ENCODE measurements around the gene CAP2.

The CAP2 gene

DNA sequence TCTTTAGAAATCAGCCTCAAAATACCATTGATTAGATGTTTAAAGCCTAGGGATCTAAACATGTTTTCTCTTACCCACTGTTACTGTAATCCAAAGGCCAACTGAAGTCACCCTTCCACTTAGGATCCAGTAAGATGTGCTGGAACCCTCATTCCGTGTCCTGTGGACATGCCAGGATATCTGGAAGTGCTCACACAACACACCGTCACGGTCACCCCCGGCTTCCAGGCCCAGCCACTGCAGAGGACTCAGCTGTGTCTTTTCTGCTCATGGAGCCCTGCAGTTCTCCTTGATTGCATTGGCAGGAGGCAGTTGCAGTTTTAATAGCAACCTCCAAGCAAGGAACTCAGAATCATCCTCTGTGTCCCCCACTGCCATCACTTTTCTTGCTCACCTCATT, 93.3 kb downstream of the CAP2 start:
- H3K23ac ChIP-seq (ENCODE audit: low read length) = no peak overlapping the region
- no peak overlapping the region for H3K9ac ChIP-seq (ENCODE audit: low read length)
- no peak for DNase-seq
- no peaks in the 10 kb centered on the region for H3K4me1 ChIP-seq (ENCODE audit: control insufficient read depth in 1 of 2, insufficient read depth in 2 of 2, low read length in 2 of 2)
- H4K12ac ChIP-seq (ENCODE audit: low read depth, low read length) = no peak overlapping the region
- no peak overlapping the region for H2BK5ac ChIP-seq (ENCODE audit: low read depth, low read length, poor library complexity)
- H2AK5ac ChIP-seq (ENCODE audit: low read length) = no peak overlapping the region
- H3K27ac ChIP-seq (ENCODE audit: low read depth, low read length) = no peak overlapping the region
- peaks cover 12 to 23% of the 10 kb centered on the region in 2 experiments for H3K36me3 ChIP-seq (ENCODE audit: control insufficient read depth in 1 of 2, insufficient read depth in 2 of 2, low read length in 2 of 2)
- WGBS (ENCODE audit: extremely low coverage, insufficient coverage, insufficient read length) = no CpG with 5 or more reads among the region's 4 CpGs
- H3K14ac ChIP-seq (ENCODE audit: low read length) = no peak overlapping the region
- no peak overlapping the region for H3K18ac ChIP-seq (ENCODE audit: low read length)
- H3K4me3 ChIP-seq (ENCODE audit: low read depth, low read length) = no peak overlapping the region
- H3K9me3 ChIP-seq (ENCODE audit: insufficient read depth, low read depth, low read length) = no peaks in the 10 kb centered on the region
- H2BK120ac ChIP-seq (ENCODE audit: insufficient read depth, low read length, poor library complexity) = no peak overlapping the region
- H3K27me3 ChIP-seq (ENCODE audit: insufficient read depth, low read length) = no peaks in the 10 kb centered on the region
- no peak overlapping the region for H2BK12ac ChIP-seq (ENCODE audit: low read length)
- H3K79me1 ChIP-seq (ENCODE audit: low read length) = no peaks in the 10 kb centered on the region
- no peak overlapping the region for H3K4ac ChIP-seq (ENCODE audit: low read depth, low read length)
- no peak overlapping the region for H3K4me2 ChIP-seq (ENCODE audit: low read length)
- H2AFZ ChIP-seq (ENCODE audit: insufficient read depth, low read length, poor library complexity) = no peak overlapping the region
- no peak overlapping the region for H4K91ac ChIP-seq (ENCODE audit: low read depth, low read length)
- no peak overlapping the region for H4K8ac ChIP-seq (ENCODE audit: low read depth, low read length)
- no peaks in the 10 kb centered on the region for H3K79me2 ChIP-seq (ENCODE audit: control insufficient read depth, insufficient read depth, low read length, poor library complexity)

- Histone ChIP-seq H3K4me1 (ENCODE audit: control insufficient read depth in 1 of 2, insufficient read depth in 2 of 2, low read length in 2 of 2) (peaks cover 3 to 8% of the 10 kb centered on the region in 2 experiments), H4K8ac (ENCODE audit: low read depth, low read length) (no peak overlapping the region), H3K4me3 (ENCODE audit: low read depth, low read length) (no peak overlapping the region), H4K91ac (ENCODE audit: low read depth, low read length) (no peak overlapping the region), H3K79me1 (ENCODE audit: low read length) (peaks cover 3% of the 10 kb centered on the region), H2BK12ac (ENCODE audit: low read length) (no peak overlapping the region), H3K18ac (ENCODE audit: low read length) (no peak overlapping the region), H2AFZ (ENCODE audit: insufficient read depth, low read length, poor library complexity) (no peak overlapping the region), H2BK5ac (ENCODE audit: low read depth, low read length, poor library complexity) (no peak overlapping the region), H3K4me2 (ENCODE audit: low read length) (no peak overlapping the region), H3K14ac (ENCODE audit: low read length) (no peak overlapping the region), H3K9ac (ENCODE audit: low read length) (no peak overlapping the region), H2AK5ac (ENCODE audit: low read length) (no peak overlapping the region), H3K36me3 (ENCODE audit: control insufficient read depth in 1 of 2, insufficient read depth in 2 of 2, low read length in 2 of 2) (peaks cover 10 to 13% of the 10 kb centered on the region in 2 experiments), H3K9me3 (ENCODE audit: insufficient read depth, low read depth, low read length) (no peaks in the 10 kb centered on the region), H3K27ac (ENCODE audit: low read depth, low read length) (no peak overlapping the region), H3K27me3 (ENCODE audit: insufficient read depth, low read length) (no peaks in the 10 kb centered on the region), H3K4ac (ENCODE audit: low read depth, low read length) (no peak overlapping the region), H2BK120ac (ENCODE audit: insufficient read depth, low read length, poor library complexity) (no peak overlapping the region), H3K79me2 (ENCODE audit: control insufficient read depth, insufficient read depth, low read length, poor library complexity) (no peaks in the 10 kb centered on the region), H4K12ac (ENCODE audit: low read depth, low read length) (no peak overlapping the region), H3K23ac (ENCODE audit: low read length) (no peak overlapping the region)
- no CpG with 5 or more reads among the region's 4 CpGs for WGBS (ENCODE audit: extremely low coverage, insufficient coverage, insufficient read length)
- DNase-seq = no peak
Measured at GRCh38 chr6:17490724-17491123, 97.3 kb downstream of the CAP2 start.

- H2BK120ac ChIP-seq (ENCODE audit: insufficient read depth, low read length, poor library complexity) = no peak overlapping the region
- H2BK5ac ChIP-seq (ENCODE audit: low read depth, low read length, poor library complexity) = no peak overlapping the region
- no peaks in the 10 kb centered on the region for H3K79me2 ChIP-seq (ENCODE audit: control insufficient read depth, insufficient read depth, low read length, poor library complexity)
- H4K8ac ChIP-seq (ENCODE audit: low read depth, low read length) = no peak overlapping the region
- no peak for DNase-seq
- H4K12ac ChIP-seq (ENCODE audit: low read depth, low read length) = no peak overlapping the region
- no peaks in the 10 kb centered on the region for H3K9me3 ChIP-seq (ENCODE audit: insufficient read depth, low read depth, low read length)
- H3K14ac ChIP-seq (ENCODE audit: low read length) = no peak overlapping the region
- no peak overlapping the region for H3K4me3 ChIP-seq (ENCODE audit: low read depth, low read length)
- H3K79me1 ChIP-seq (ENCODE audit: low read length) = peaks cover 3% of the 10 kb centered on the region
- H3K9ac ChIP-seq (ENCODE audit: low read length) = no peak overlapping the region
- no peak overlapping the region for H3K4ac ChIP-seq (ENCODE audit: low read depth, low read length)
- WGBS (ENCODE audit: extremely low coverage, insufficient coverage, insufficient read length) = no CpG with 5 or more reads among the region's 10 CpGs
- no peak overlapping the region for H3K27ac ChIP-seq (ENCODE audit: low read depth, low read length)
- no peak overlapping the region for H3K23ac ChIP-seq (ENCODE audit: low read length)
- no peak overlapping the region for H2BK12ac ChIP-seq (ENCODE audit: low read length)
- H2AK5ac ChIP-seq (ENCODE audit: low read length) = no peak overlapping the region
- H3K27me3 ChIP-seq (ENCODE audit: insufficient read depth, low read length) = no peaks in the 10 kb centered on the region
- H2AFZ ChIP-seq (ENCODE audit: insufficient read depth, low read length, poor library complexity) = no peak overlapping the region
- peaks cover 3 to 8% of the 10 kb centered on the region in 2 experiments for H3K4me1 ChIP-seq (ENCODE audit: control insufficient read depth in 1 of 2, insufficient read depth in 2 of 2, low read length in 2 of 2)
- no peak overlapping the region for H4K91ac ChIP-seq (ENCODE audit: low read depth, low read length)
- peaks cover 12 to 13% of the 10 kb centered on the region in 2 experiments for H3K36me3 ChIP-seq (ENCODE audit: control insufficient read depth in 1 of 2, insufficient read depth in 2 of 2, low read length in 2 of 2)
- no peak overlapping the region for H3K18ac ChIP-seq (ENCODE audit: low read length)
- no peak overlapping the region for H3K4me2 ChIP-seq (ENCODE audit: low read length)
Measured at GRCh38 chr6:17491416-17492142, 98.2 kb downstream of the CAP2 start.

DNA sequence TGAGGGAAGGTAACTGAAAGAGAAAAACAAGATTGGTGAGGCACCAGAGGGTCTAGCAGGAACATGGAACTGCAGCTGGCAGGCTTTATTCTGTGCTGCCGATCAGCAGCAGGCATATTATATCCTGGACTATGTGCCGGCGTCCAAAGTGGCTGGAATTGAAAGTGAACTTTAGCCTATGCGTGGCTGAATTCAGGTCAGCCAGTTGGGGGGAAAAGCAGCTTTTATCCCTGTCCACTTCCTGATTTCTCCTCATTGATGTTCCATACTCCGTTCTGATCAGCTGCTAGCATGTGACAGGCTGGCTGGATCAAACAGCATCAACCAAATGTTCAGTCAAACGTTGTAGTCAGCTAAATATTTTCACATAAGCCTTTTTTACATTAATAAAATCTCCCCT, 99.0 kb downstream of the CAP2 start:
- no peak overlapping the region for H3K27ac ChIP-seq (ENCODE audit: low read depth, low read length)
- no peak for DNase-seq
- no peaks in the 10 kb centered on the region for H3K79me2 ChIP-seq (ENCODE audit: control insufficient read depth, insufficient read depth, low read length, poor library complexity)
- no peaks in the 10 kb centered on the region for H3K27me3 ChIP-seq (ENCODE audit: insufficient read depth, low read length)
- no peak overlapping the region for H2AK5ac ChIP-seq (ENCODE audit: low read length)
- H3K9ac ChIP-seq (ENCODE audit: low read length) = no peak overlapping the region
- no peak overlapping the region for H4K91ac ChIP-seq (ENCODE audit: low read depth, low read length)
- no peak overlapping the region for H2BK5ac ChIP-seq (ENCODE audit: low read depth, low read length, poor library complexity)
- no peak overlapping the region for H3K23ac ChIP-seq (ENCODE audit: low read length)
- WGBS (ENCODE audit: extremely low coverage, insufficient coverage, insufficient read length) = no CpG with 5 or more reads among the region's 6 CpGs
- H2AFZ ChIP-seq (ENCODE audit: insufficient read depth, low read length, poor library complexity) = no peak overlapping the region
- H3K4me3 ChIP-seq (ENCODE audit: low read depth, low read length) = no peak overlapping the region
- no peak overlapping the region for H4K8ac ChIP-seq (ENCODE audit: low read depth, low read length)
- H3K18ac ChIP-seq (ENCODE audit: low read length) = no peak overlapping the region
- no peak overlapping the region for H3K4ac ChIP-seq (ENCODE audit: low read depth, low read length)
- no peak overlapping the region for H3K4me2 ChIP-seq (ENCODE audit: low read length)
- peaks cover 3% of the 10 kb centered on the region for H3K79me1 ChIP-seq (ENCODE audit: low read length)
- H3K36me3 ChIP-seq (ENCODE audit: control insufficient read depth in 1 of 2, insufficient read depth in 2 of 2, low read length in 2 of 2) = peaks cover 6 to 8% of the 10 kb centered on the region in 2 experiments
- no peak overlapping the region for H2BK12ac ChIP-seq (ENCODE audit: low read length)
- no peaks in the 10 kb centered on the region for H3K9me3 ChIP-seq (ENCODE audit: insufficient read depth, low read depth, low read length)
- no peak overlapping the region for H3K14ac ChIP-seq (ENCODE audit: low read length)
- H4K12ac ChIP-seq (ENCODE audit: low read depth, low read length) = no peak overlapping the region
- H2BK120ac ChIP-seq (ENCODE audit: insufficient read depth, low read length, poor library complexity) = no peak overlapping the region
- H3K4me1 ChIP-seq (ENCODE audit: control insufficient read depth in 1 of 2, insufficient read depth in 2 of 2, low read length in 2 of 2) = peaks cover 3 to 8% of the 10 kb centered on the region in 2 experiments

Measured in trophoblast cell (in vitro differentiated cells and primary cell).